ENCODE results near the gene PRAC1. TPM values are rescaled to one million over a fixed set of nuclear protein-coding genes. Genes with fewer than 3 reads are reported as not detected.

Gene PRAC1
- total and polyA plus RNA-seq, 2 of the 8 experiments (the other 6 are each of a cell fraction or from before 2014, with no cell fraction given) = not detected

- Histone ChIP-seq H2AK5ac (ENCODE audit: low read depth, low read length) (peak overlapping the region; percentile 65; the same call in 1 of the 2 replicates), H3K23ac (ENCODE audit: insufficient read length) (no peak overlapping the region), H3K4me3 (ENCODE audit: extremely low read depth in 1 of 4, insufficient read depth in 2 of 4, low read depth in 3 of 4, low read length in 4 of 4) (no peak overlapping the region), H3K79me1 (ENCODE audit: low read depth, low read length) (no peaks in the 10 kb centered on the region), H2BK120ac (replicated peaks; ENCODE audit: low read depth, low read length) (no peak overlapping the region), H4K5ac (ENCODE audit: insufficient read length, low read depth, low read length) (no peak overlapping the region), H2AFZ (ENCODE audit: low read length) (no peak overlapping the region), H2BK20ac (ENCODE audit: low read length) (peak overlapping the region; percentile 61; the same call in 1 of the 2 replicates), H3K23me2 (ENCODE audit: low read depth, low read length) (peaks cover 2% of the 10 kb centered on the region; the same call in 1 of the 2 replicates), H3K36me3 (ENCODE audit: control insufficient read depth in 2 of 4, insufficient read depth in 4 of 4, low read length in 3 of 4) (peaks cover 0 to 5% (median 0%) of the 10 kb centered on the region in 4 experiments; a peak in 1 of 8 replicates), H3K56ac (replicated peaks; ENCODE audit: insufficient read length, low read depth, low read length) (no peak overlapping the region), H3K4me1 (replicated peaks in 1 of 4; ENCODE audit: control insufficient read depth in 3 of 4, insufficient read depth in 4 of 4, low read length in 3 of 4) (peaks cover 3 to 13% (median 6%) of the 10 kb centered on the region in 4 experiments), H3K9ac (replicated peaks in 1 of 4; ENCODE audit: extremely low read depth in 1 of 4, low read depth in 3 of 4, low read length in 3 of 4) (no peak overlapping the region), H4K20me1 (replicated peaks in 1 of 2; ENCODE audit: control insufficient read depth in 1 of 2, insufficient read depth in 2 of 2, low read length in 2 of 2) (peaks cover 23 to 40% of the 10 kb centered on the region in 2 experiments), H2BK15ac (ENCODE audit: low read length) (peak overlapping the region; percentile 46; the same call in 1 of the 2 replicates), H3K27me3 (replicated peaks in 1 of 4; ENCODE audit: control insufficient read depth in 3 of 4, extremely low read depth in 1 of 4, insufficient read depth in 3 of 4, low read length in 3 of 4) (peaks cover 93 to 100% (median 99%) of the 10 kb centered on the region in 4 experiments), H4K91ac (replicated peaks; ENCODE audit: insufficient read length, low read length) (no peak overlapping the region), H2BK5ac (ENCODE audit: low read depth, low read length) (no peak overlapping the region), H3K14ac (ENCODE audit: insufficient read length) (no peak overlapping the region), H3K27ac (ENCODE audit: low read depth, low read length) (no peak overlapping the region), H3K18ac (ENCODE audit: extremely low read depth, low read length) (no peak overlapping the region), H3K4me2 (ENCODE audit: insufficient read depth in 1 of 2, low read depth in 2 of 2, low read length in 2 of 2) (no peak overlapping the region), H2BK12ac (ENCODE audit: low read depth, low read length) (0 out of 2 replicates have a peak overlapping the region, but pooled peaks have one; percentile 75), H3K79me2 (ENCODE audit: control insufficient read depth in 1 of 2, insufficient read depth in 2 of 2, low read length in 2 of 2) (no peaks in the 10 kb centered on the region), H3K9me3 (ENCODE audit: insufficient read depth in 2 of 2, low read depth in 1 of 2, low read length in 1 of 2) (no peaks in the 10 kb centered on the region), H3K4ac (replicated peaks; ENCODE audit: insufficient read length, low read depth, low read length) (no peak overlapping the region), H4K8ac (ENCODE audit: extremely low read depth, insufficient read depth, low read length) (no peak overlapping the region; the same call in 1 of the 2 replicates)
- DNase-seq (ENCODE audit: low read depth in 1 of 2, low spot score in 2 of 2) (no peak), FAIRE-seq (no peak)
- no peak for TF ChIP-seq E2F6 (IDR thresholded peaks at IDR 0.05)
- TF ChIP-seq EZH2 (IDR thresholded peaks at IDR 0.05; ENCODE audit: low read depth, low read length, severe bottlenecking) = peak; percentile 99
- TF ChIP-seq RNF2 (IDR thresholded peaks at IDR 0.05; ENCODE audit: borderline replicate concordance, low read depth, low read length, missing control alignments, poor library complexity, severe bottlenecking) = peak; percentile 96
- TF ChIP-seq POLR2A (IDR thresholded peaks at IDR 0.05; ENCODE audit: control extremely low read depth in 1 of 2, low read depth in 2 of 2, low read length in 2 of 2) = no peak
- no peak for TF ChIP-seq SP2 (IDR thresholded peaks at IDR 0.05; ENCODE audit: low read length)
- no peak for TF ChIP-seq ASH2L (IDR thresholded peaks at IDR 0.05; ENCODE audit: low read length)
- TF ChIP-seq SUZ12 (IDR thresholded peaks at IDR 0.05; ENCODE audit: low read length) = peak; percentile 98
- no peak for TF ChIP-seq CREB1 (IDR thresholded peaks at IDR 0.05)
- ChIA-PET POLR2A (ENCODE audit: partially characterized antibody) (no interaction called here), CTCF (ENCODE audit: partially characterized antibody) (interaction anchor here (0.8 to 3.8 kb wide), 12 partner anchors 10 to 129 kb away, joined by 3 to 34 read pairs (median 5); partner anchors contain the start of gene PRAC2)
- WGBS, 2 experiments (ENCODE audit: extremely low coverage in 1 of 2, insufficient coverage in 1 of 2, insufficient read length in 1 of 2, insufficient replicate concordance in 2 of 2, low coverage in 1 of 2, low lambda C conversion rate in 2 of 2, missing lambda C conversion rate in 1 of 2) = 14% methylated on average over 27 of the region's 32 CpGs; no CpG with 5 or more reads in 1 of the 2 experiments
Observed at GRCh38 chr17:48749621-48750553, 27.6 kb upstream of the PRAC1 start.
